GM18505 (cell line): Measurements from ENCODE around the gene C2CD4A.
"Not testable (repeated sequence)": the region's sequence is repeated elsewhere in the genome, so short reads cannot be mapped to it uniquely, and the experiment has no call there.

Experiments used
- ATAC-seq: cut with Tn5 transposase; IDR thresholded peaks from one replicate; pipeline ENCODE4 v1.9.1; 2021; ENCODE audit not compliant: unreplicated experiment
- POLR2A ChIP-seq: IDR thresholded peaks from 4 replicates; pipeline ENCODE4 v1.6.1; 2011; ENCODE audit warnings: borderline replicate concordance; ENCODE audit not compliant: insufficient read depth, insufficient read length; ENCODE audit errors: extremely low read depth

Gene C2CD4A, protein sequence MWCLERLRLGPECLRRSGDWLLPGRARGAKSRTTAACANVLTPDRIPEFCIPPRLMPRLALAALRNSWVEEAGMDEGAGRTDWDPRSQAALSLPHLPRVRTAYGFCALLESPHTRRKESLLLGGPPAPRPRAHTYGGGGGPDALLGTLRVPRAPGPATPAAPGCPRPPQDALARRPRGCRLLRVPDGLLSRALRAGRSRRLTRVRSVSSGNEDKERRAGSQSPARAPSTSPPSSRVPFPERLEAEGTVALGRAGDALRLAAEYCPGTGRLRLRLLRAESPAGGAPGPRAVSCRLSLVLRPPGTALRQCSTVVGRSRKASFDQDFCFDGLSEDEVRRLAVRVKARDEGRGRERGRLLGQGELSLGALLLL

DNA sequence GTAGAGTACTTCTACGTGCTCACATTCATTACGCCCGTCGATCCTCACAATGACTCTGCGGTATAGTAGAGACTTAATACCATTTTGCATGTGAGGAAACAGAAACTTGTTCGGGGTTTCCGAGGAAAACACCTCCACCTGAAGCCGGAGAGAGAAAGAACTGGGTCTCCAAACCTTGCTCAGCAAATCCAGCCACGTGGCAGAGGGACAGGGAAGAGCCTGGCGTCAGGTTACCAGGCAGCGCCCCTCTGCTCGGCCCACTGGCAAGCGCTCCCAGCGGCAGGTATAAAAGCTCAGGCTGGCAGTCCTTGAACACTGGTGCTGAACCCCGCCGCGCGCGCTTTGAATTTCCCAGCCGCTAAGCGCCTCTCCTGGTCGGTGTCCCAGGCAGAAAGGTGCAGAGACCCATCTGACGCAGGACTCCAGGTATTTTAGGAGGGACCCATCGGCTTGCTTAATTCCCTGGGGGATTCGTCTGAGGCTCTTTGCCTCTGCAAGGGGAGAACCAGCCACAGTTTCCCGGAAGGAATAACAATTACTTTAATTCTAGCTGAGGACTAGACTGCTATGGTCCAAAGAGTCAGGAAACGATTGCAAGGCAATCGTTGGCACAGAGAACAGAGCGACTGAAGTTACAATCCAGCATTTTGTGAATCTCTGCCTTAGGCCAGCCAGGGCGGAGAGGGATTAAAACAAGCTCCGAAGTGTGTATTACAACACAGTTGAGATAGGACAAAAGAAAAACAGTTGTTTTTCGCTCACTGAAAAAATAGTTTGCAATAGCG, at the start of gene C2CD4A:
C2CD4A (plus strand) TSS at position 315 of the 785 bp plus-strand sequence. CDS start 637 bp downstream, outside the sequence.
- ATAC-seq: no peak
- no peak for TF ChIP-seq POLR2A

DNA sequence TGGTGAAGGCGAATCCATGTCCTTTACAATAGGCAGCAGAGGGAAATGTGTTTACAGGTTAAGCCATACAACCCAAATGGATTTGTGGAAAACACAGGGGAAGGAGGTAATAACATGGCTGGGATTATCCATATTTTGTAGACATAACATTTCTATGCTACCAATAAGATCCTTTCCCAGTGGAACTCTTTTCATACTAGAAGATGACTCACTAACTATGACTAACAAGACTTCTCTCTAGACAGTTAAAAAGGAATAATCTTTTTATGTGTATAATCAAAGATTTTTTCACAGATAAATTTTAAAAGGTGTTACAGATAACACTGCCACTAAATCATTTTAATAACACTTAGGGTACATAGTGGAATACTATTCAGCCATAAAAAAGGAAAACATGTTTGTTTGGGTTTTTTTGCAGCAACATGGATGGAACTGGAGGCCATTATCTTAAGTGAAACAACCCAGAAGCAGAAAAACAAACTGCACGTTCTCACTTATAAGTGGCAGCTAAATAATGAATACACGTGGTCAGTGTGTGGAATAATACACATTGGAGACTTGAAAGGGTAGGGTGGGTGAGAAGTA, 46.1 kb upstream of the C2CD4A start:
- no peak for ATAC-seq

GRCh38 chr15:62021991-62022600, 44.7 kb upstream of the C2CD4A start:
- no peak for ATAC-seq
- TF ChIP-seq POLR2A: no peak

More for the DNA sequence above, 46.1 kb upstream of the C2CD4A start:
- no peak for TF ChIP-seq POLR2A

DNA sequence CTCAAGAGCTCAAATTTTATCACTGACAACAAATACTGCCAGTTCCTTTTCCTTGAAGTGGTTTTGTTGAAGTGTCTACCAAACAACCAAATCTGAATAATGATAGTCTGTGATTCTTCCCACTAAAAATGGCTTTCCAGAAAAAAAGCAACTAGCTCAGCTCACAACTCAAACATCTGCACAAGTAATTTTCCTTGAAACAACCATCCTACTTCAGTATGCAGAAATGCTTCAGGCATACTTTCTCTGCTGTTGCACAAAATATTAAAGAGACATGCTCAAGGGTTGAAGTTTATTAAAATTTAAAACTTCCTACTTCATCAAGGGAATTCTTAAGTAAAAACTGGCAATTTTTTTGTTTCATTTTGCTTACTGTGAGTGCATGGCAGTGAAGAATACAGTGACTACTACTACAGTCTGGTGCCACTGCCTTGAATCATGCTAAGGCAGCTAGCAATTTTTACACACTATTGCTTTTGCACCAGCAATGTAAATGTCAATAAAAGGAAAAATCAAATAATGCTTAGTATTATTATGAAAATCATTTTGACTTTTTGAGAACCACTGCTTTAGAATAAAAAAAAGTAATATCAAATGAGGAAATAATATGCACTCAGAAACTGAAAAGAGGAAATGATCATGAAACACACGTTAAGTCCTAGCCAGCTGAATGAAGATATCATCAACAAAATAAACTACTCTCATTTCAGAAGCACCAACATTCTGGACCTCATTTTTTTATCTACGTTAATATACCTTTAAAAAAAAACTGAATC, 40.1 kb upstream of the C2CD4A start:
- TF ChIP-seq POLR2A: no peak
- peak; percentile 55 for ATAC-seq

- TF ChIP-seq POLR2A: no peak
- ATAC-seq: peak; percentile 36
Measured at GRCh38 chr15:62027263-62027565, 39.6 kb upstream of the C2CD4A start.

GRCh38 chr15:62027916-62028315, 38.9 kb upstream of the C2CD4A start:
- no peak for ATAC-seq
- no peak for TF ChIP-seq POLR2A

GRCh38 chr15:62035256-62035924, 31.4 kb upstream of the C2CD4A start:
- no peak for ATAC-seq
- no peak for TF ChIP-seq POLR2A

DNA sequence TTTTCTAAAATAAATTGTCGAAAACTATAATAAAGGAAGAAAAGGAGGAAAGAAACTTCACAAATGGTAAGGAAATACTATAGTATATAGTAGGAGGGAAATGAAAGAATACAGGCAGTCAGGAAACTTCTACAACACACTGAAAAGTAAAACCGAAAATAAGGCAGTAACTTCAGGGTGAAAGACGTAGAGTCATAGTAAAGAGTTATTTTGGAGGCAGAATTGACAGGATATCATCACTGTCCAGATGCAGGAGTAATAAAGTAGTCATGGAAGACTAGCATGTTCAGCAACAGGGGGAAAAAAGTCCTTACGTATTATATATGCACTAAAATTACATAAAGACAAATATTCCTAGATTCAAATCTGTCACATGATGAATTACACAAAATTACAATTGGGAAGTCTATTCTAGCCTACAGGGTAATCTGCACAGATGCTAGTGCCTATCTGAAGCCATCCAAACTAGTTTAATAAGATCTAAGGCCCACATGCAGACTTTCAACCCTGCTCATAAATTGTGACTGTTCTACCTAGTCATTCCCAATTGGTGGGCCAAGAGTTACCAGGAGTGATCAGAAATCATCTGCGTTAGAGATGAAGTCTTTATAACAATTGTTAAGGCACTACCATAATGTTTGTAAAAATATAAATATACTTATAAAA, 20.6 kb upstream of the C2CD4A start:
- no peak for ATAC-seq
- TF ChIP-seq POLR2A: no peak

DNA sequence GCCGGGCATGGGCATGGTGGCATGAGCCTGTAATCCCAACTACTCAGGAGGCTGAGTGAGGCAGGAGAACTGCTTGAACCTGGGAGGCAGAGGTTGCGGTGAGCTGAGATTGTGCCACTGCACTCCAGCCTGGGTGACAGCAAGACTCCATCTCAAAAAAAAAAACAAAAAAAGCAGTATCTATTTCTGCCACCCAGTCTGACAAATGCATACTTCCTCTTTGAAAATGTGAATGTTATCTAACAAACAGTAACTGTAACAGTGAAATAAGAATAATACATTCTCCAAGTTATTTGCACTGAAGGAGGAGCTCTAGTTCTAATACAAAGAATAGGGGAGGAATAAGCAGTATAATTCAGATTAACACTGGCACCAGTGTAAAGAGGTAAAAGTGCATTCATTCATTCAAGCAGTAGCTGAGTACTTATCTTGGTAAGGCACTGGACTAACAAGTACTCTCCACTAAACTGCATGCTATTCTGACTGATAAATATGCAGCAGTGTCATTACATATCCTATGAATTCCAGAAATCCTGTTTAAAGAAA, 19.4 kb upstream of the C2CD4A start:
- no peak for TF ChIP-seq POLR2A
- ATAC-seq: no peak

- ATAC-seq: not testable (repeated sequence)
Measured at GRCh38 chr15:62048254-62048653, 18.5 kb upstream of the C2CD4A start.

- TF ChIP-seq POLR2A: no peak
- no peak for ATAC-seq
Measured at GRCh38 chr15:62050115-62050514, 16.7 kb upstream of the C2CD4A start.

DNA sequence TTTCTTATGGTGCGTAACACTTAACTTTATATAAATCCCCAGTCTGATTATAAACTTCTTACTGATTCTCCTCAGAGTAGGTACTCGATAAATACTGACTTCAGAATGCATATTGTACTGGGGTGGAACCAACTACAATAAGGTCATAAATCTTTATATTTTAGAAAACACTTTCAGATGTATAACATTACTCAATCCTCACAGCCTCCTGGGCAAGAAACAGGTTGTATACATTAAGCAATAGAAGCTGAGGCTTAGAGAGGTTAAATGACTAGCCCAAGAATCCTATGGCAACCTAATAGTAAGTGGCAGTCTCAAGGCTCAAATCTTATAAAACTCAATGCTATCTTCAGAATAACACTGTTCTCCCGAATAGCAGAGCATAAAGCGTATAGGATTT, 15.6 kb upstream of the C2CD4A start:
- no peak for ATAC-seq
- no peak for TF ChIP-seq POLR2A
